GM12891 (cell line): Measurements from ENCODE around the gene ERICH2.

Experiments used
- POLR2A ChIP-seq: IDR thresholded peaks from 2 replicates; pipeline ENCODE4 v1.6.1; 2011; ENCODE audit warnings: low read depth, low read length, control low read depth
- POLR2AphosphoS5 ChIP-seq: IDR thresholded peaks from 2 replicates; pipeline ENCODE4 v1.6.1; 2011; ENCODE audit warnings: low read depth, low read length, control low read depth
- TAF1 ChIP-seq: IDR thresholded peaks from 2 replicates; pipeline ENCODE4 v1.6.1; 2011; ENCODE audit warnings: low read depth, low read length, control low read depth

- TF ChIP-seq POLR2AphosphoS5 (no peak), POLR2A (no peak), TAF1 (no peak)
These were observed 3.5 kb upstream of the ERICH2 start for GRCh38 chr2:170766693-170767092.
